NK-92 treated with Interleukin-12 subunit alpha and Interleukin-12 subunit beta, amount 100 ng/mL, for 24 hours (cell line): ENCODE results near the gene SFI1.

Experiments
- DNase-seq: peaks from one replicate; lab custom pipeline; 2025; lab: John Stamatoyannopoulos, UW

The SFI1 gene

GRCh38 chr22:31618057-31618456 is 121.7 kb downstream of the SFI1 start:
- DNase-seq, result no peak

GRCh38 chr22:31618471-31619176 is 122.3 kb downstream of the SFI1 start:
- no peak for DNase-seq

GRCh38 chr22:31619611-31620300 is 123.4 kb downstream of the SFI1 start:
- no peak for DNase-seq

GRCh38 chr22:31620756-31621480 is 124.6 kb downstream of the SFI1 start:
- DNase-seq, result no peak

- DNase-seq, result no peak
These were observed 125.3 kb downstream of the SFI1 start for GRCh38 chr22:31621507-31622124.

GRCh38 chr22:31622980-31623379 is 126.6 kb downstream of the SFI1 start:
- DNase-seq, result no peak

- no peak for DNase-seq
These were observed 127.4 kb downstream of the SFI1 start for GRCh38 chr22:31623592-31624304.

- DNase-seq, result no peak
These were observed 128.9 kb downstream of the SFI1 start for GRCh38 chr22:31625257-31625640.

- DNase-seq, result no peak
These were observed 129.5 kb downstream of the SFI1 start for GRCh38 chr22:31625661-31626426.

GRCh38 chr22:31626427-31627150 is 130.3 kb downstream of the SFI1 start:
- DNase-seq, result no peak

- no peak for DNase-seq
These were observed 130.9 kb downstream of the SFI1 start for GRCh38 chr22:31627223-31627731.

- DNase-seq, result no peak
These were observed 132.0 kb downstream of the SFI1 start for GRCh38 chr22:31628362-31628761.

GRCh38 chr22:31628969-31629708 is 132.8 kb downstream of the SFI1 start:
- DNase-seq, result no peak

GRCh38 chr22:31629741-31630184 is 133.4 kb downstream of the SFI1 start:
- DNase-seq, result no peak

GRCh38 chr22:31630331-31631329 is 134.3 kb downstream of the SFI1 start:
- peak; percentile 71 for DNase-seq

- DNase-seq, result no peak
These were observed 135.1 kb downstream of the SFI1 start for GRCh38 chr22:31631436-31631835.

- DNase-seq, result no peak
These were observed 139.4 kb downstream of the SFI1 start for GRCh38 chr22:31635638-31636306.

- DNase-seq, result no peak
These were observed 141.1 kb downstream of the SFI1 start for GRCh38 chr22:31637447-31637890.
